ENCODE results near the gene LIX1. TPM values are rescaled to one million over a fixed set of nuclear protein-coding genes. Genes with fewer than 3 reads are reported as not detected.

The LIX1 gene
- total and polyA plus RNA-seq, 2 of the 13 experiments (the other 11 are each of a cell fraction or from before 2014, with no cell fraction given), result not detected

GRCh38 chr5:97157689-97158088 lies 15.3 kb upstream of the LIX1 start:
- ChIA-PET CTCF (ENCODE audit: low intra/inter-chr PET ratio, low total read pairs) (no interaction called here), POLR2A (no interaction called here)
- peaks cover 15% of the 10 kb centered on the region for H3K9me3 ChIP-seq (ENCODE audit: low read length)
- intact Hi-C loops (cut with micrococcal nuclease; ENCODE audit: unreplicated experiment), result no loop called here
- peaks cover 0 to 2% of the 10 kb centered on the region in 2 experiments; a peak in 2 of 5 replicates for H3K36me3 ChIP-seq (replicated peaks in 1 of 2; ENCODE audit: control insufficient read depth in 1 of 2, insufficient read depth in 2 of 2, low read length in 2 of 2)
- H3K27me3 ChIP-seq (ENCODE audit: control insufficient read depth in 1 of 2, insufficient read depth in 2 of 2, low read length in 2 of 2), result no peaks in the 10 kb centered on the region
- H2AFZ ChIP-seq (ENCODE audit: low read length), result no peak overlapping the region
- 92% methylated on average over 2 of the region's 2 CpGs for WGBS (ENCODE audit: low lambda C conversion rate)
- no peaks in the 10 kb centered on the region for H3K79me2 ChIP-seq (ENCODE audit: insufficient read depth, low read length)
- H3K9ac ChIP-seq (ENCODE audit: insufficient read depth, low read depth, low read length), result no peak overlapping the region
- no peaks in the 10 kb centered on the region for H4K20me1 ChIP-seq (ENCODE audit: insufficient read depth, low read length)
- H3K4me1 ChIP-seq (ENCODE audit: insufficient read depth, low read length), result no peaks in the 10 kb centered on the region
- H3K4me3 ChIP-seq (replicated peaks in 1 of 3; ENCODE audit: insufficient read depth in 1 of 3, low read depth in 2 of 3, low read length in 3 of 3), result no peak overlapping the region
- DNase-seq (ENCODE audit: low spot score) (no peak), ATAC-seq (no peak), FAIRE-seq (no peak)
- H3K27ac ChIP-seq (ENCODE audit: extremely low read length, insufficient read depth, low read length), result no peak overlapping the region
- in situ Hi-C loops (cut with HindIII; ENCODE audit: extremely low pct_ligation_motif_present, low pct_unique_long_range_greater_than_20kb), result loop anchor here (25.0 kb wide), 1 partner anchor 545 kb away; no protein-coding TSS in a partner anchor
- no peak overlapping the region for H3K4me2 ChIP-seq (ENCODE audit: low read depth, low read length)
- no TSS peak for BruUV-seq (replicated peaks)
- TF ChIP-seq ZNF703 (CRISPR knock-in tag; IDR thresholded peaks at IDR 0.05; ENCODE audit: borderline replicate concordance), result no peak
- TF ChIP-seq ZNF160 (CRISPR knock-in tag; IDR thresholded peaks at IDR 0.05), result peak; percentile 97

GRCh38 chr5:97151370-97151769 lies 9.0 kb upstream of the LIX1 start:
- WGBS (ENCODE audit: low lambda C conversion rate), result 22% methylated on average over 3 of the region's 3 CpGs
- no peak overlapping the region for H2AFZ ChIP-seq (ENCODE audit: low read length)
- no peaks in the 10 kb centered on the region for H3K9me3 ChIP-seq (ENCODE audit: low read length)
- no peak overlapping the region for H3K4me2 ChIP-seq (ENCODE audit: low read depth, low read length)
- TF ChIP-seq HCFC1 (IDR thresholded peaks at IDR 0.05; ENCODE audit: low read depth, low read length) (no peak), ELF3 (CRISPR knock-in tag; IDR thresholded peaks at IDR 0.05) (no peak), ZNF354B (CRISPR knock-in tag; IDR thresholded peaks at IDR 0.05) (no peak)
- TF ChIP-seq, protein P1, sequence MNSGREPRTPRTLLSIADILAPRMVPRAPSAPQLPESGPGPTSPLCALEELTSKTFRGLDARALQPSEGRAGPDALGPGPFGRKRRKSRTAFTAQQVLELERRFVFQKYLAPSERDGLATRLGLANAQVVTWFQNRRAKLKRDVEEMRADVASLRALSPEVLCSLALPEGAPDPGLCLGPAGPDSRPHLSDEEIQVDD (CRISPR knock-in tag; IDR thresholded peaks at IDR 0.05; ENCODE audit: borderline replicate concordance), result no peak
- TF ChIP-seq, protein P2, sequence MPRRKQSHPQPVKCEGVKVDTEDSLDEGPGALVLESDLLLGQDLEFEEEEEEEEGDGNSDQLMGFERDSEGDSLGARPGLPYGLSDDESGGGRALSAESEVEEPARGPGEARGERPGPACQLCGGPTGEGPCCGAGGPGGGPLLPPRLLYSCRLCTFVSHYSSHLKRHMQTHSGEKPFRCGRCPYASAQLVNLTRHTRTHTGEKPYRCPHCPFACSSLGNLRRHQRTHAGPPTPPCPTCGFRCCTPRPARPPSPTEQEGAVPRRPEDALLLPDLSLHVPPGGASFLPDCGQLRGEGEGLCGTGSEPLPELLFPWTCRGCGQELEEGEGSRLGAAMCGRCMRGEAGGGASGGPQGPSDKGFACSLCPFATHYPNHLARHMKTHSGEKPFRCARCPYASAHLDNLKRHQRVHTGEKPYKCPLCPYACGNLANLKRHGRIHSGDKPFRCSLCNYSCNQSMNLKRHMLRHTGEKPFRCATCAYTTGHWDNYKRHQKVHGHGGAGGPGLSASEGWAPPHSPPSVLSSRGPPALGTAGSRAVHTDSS (CRISPR knock-in tag; conservative IDR thresholded peaks at IDR 0.05), result no peak
- no peaks in the 10 kb centered on the region for H3K79me2 ChIP-seq (ENCODE audit: insufficient read depth, low read length)
- H3K27ac ChIP-seq (ENCODE audit: extremely low read length, insufficient read depth, low read length), result no peak overlapping the region
- ChIA-PET CTCF (ENCODE audit: low intra/inter-chr PET ratio, low total read pairs) (no interaction called here), POLR2A (no interaction called here)
- no TSS peak for BruUV-seq (replicated peaks)
- H3K27me3 ChIP-seq (ENCODE audit: control insufficient read depth in 1 of 2, insufficient read depth in 2 of 2, low read length in 2 of 2), result no peaks in the 10 kb centered on the region
- H3K4me1 ChIP-seq (ENCODE audit: insufficient read depth, low read length), result no peaks in the 10 kb centered on the region
- no peak for FAIRE-seq
- H4K20me1 ChIP-seq (ENCODE audit: insufficient read depth, low read length), result no peaks in the 10 kb centered on the region
- DNase-seq (ENCODE audit: low spot score), result no peak
- intact Hi-C loops (cut with micrococcal nuclease; ENCODE audit: unreplicated experiment), result no loop called here
- H3K9ac ChIP-seq (ENCODE audit: insufficient read depth, low read depth, low read length), result no peak overlapping the region
- no peak for ATAC-seq
- H3K4me3 ChIP-seq (replicated peaks in 1 of 3; ENCODE audit: insufficient read depth in 1 of 3, low read depth in 2 of 3, low read length in 3 of 3), result no peak overlapping the region
- H3K36me3 ChIP-seq (replicated peaks in 1 of 2; ENCODE audit: control insufficient read depth in 1 of 2, insufficient read depth in 2 of 2, low read length in 2 of 2), result no peaks in the 10 kb centered on the region
- in situ Hi-C loops (cut with HindIII; ENCODE audit: extremely low pct_ligation_motif_present, low pct_unique_long_range_greater_than_20kb), result loop anchor here (25.0 kb wide), 1 partner anchor 539 kb away; no protein-coding TSS in a partner anchor
